Mesendoderm (in vitro differentiated cells): ENCODE measurements around the gene GLDC. TPM values are rescaled to one million over a fixed set of nuclear protein-coding genes. Genes with fewer than 3 reads are reported as not detected.
"Not testable (repeated sequence)": the region's sequence is repeated elsewhere in the genome, so short reads cannot be mapped to it uniquely, and the experiment has no call there.

Experiments
- DNase-seq: peaks from one replicate; pipeline ENCODE4 v3.0.0; 2013
- H2AK5ac ChIP-seq: 2 replicates; pipeline ENCODE4 v1.6.1; 2013; ENCODE audit warnings: low read length, inconsistent platforms
- H2BK120ac ChIP-seq: 2 replicates; pipeline ENCODE4 v1.6.1; 2013; ENCODE audit warnings: low read depth, mild to moderate bottlenecking, low read length, moderate library complexity, mixed read lengths
- H2BK15ac ChIP-seq: replicated peaks from 2 replicates; pipeline ENCODE4 v1.6.1; 2013; ENCODE audit warnings: low read depth, mild to moderate bottlenecking, moderate library complexity
- H2BK5ac ChIP-seq: 2 replicates; pipeline ENCODE4 v1.6.1; 2013; ENCODE audit warnings: low read length, inconsistent platforms
- H3K18ac ChIP-seq: 2 replicates; pipeline ENCODE4 v1.6.1; 2013; ENCODE audit warnings: mild to moderate bottlenecking, low read length, mixed read lengths
- H3K23ac ChIP-seq: one replicate; pipeline ENCODE4 v1.6.1; 2013; ENCODE audit warnings: low read length
- H3K27ac ChIP-seq: 2 replicates; pipeline ENCODE4 v1.5.1; 2013; ENCODE audit warnings: low read depth, mild to moderate bottlenecking, inconsistent platforms, low read length, moderate library complexity
- H3K27me3 ChIP-seq: 2 replicates; pipeline ENCODE4 v1.6.1; 2013; ENCODE audit warnings: low read length, control low read depth, mild to moderate bottlenecking, inconsistent platforms; ENCODE audit not compliant: insufficient read depth, poor library complexity
- H3K36me3 ChIP-seq: 2 replicates; pipeline ENCODE4 v1.6.1; 2013; ENCODE audit warnings: low read length, inconsistent platforms; ENCODE audit not compliant: control insufficient read depth, insufficient read depth
- H3K4ac ChIP-seq: one replicate; pipeline ENCODE4 v1.6.1; 2013; ENCODE audit warnings: low read depth, mild to moderate bottlenecking, low read length, moderate library complexity
- H3K4me1 ChIP-seq: 2 replicates; pipeline ENCODE4 v1.6.1; 2013; ENCODE audit warnings: low read depth, low read length, inconsistent platforms; ENCODE audit not compliant: control insufficient read depth
- H3K4me2 ChIP-seq: 2 replicates; pipeline ENCODE4 v1.6.1; 2013; ENCODE audit warnings: low read length
- H3K4me3 ChIP-seq: 2 replicates; pipeline ENCODE4 v1.5.1; 2013; ENCODE audit warnings: mild to moderate bottlenecking, low read length
- H3K56ac ChIP-seq: one replicate; pipeline ENCODE4 v1.6.1; 2013; ENCODE audit warnings: low read length
- H3K79me1 ChIP-seq: 2 replicates; pipeline ENCODE4 v1.6.1; 2013; ENCODE audit warnings: low read length, inconsistent platforms
- H3K79me2 ChIP-seq: 2 replicates; pipeline ENCODE4 v1.6.1; 2013; ENCODE audit warnings: mild to moderate bottlenecking, low read length; ENCODE audit not compliant: control insufficient read depth, insufficient read depth
- H3K9ac ChIP-seq: 2 replicates; pipeline ENCODE4 v1.6.1; 2013; ENCODE audit warnings: low read length, inconsistent platforms
- H4K5ac ChIP-seq: one replicate; pipeline ENCODE4 v1.6.1; 2013; ENCODE audit warnings: low read length
- H4K8ac ChIP-seq: one replicate; pipeline ENCODE4 v1.6.1; 2013; ENCODE audit warnings: low read depth, mild to moderate bottlenecking, control low read depth, low read length, moderate library complexity
- WGBS: extraction: QIAGEN DNeasy Blood & Tissue Kit; methylation state at CpG from one replicate; pipeline ENCODE4 v1.1.7; 2013; ENCODE audit warnings: low lambda C conversion rate, missing lambda C conversion rate; ENCODE audit not compliant: insufficient coverage; ENCODE audit errors: extremely low coverage; 5-methylcytosine and 5-hydroxymethylcytosine counted together
- polyA plus RNA-seq, 2 experiments: library from polyadenylated mRNA; stranded (reverse); fragments of 200-250 nt; gene quantifications; one replicate each; pipeline ENCODE4 v1.2.3, GENCODE V29; 2013

Gene GLDC
- 39.5 TPM for polyA plus RNA-seq (2013, experiment 1 of 2)
- 39.3 TPM for polyA plus RNA-seq (2013, experiment 2 of 2)

DNA sequence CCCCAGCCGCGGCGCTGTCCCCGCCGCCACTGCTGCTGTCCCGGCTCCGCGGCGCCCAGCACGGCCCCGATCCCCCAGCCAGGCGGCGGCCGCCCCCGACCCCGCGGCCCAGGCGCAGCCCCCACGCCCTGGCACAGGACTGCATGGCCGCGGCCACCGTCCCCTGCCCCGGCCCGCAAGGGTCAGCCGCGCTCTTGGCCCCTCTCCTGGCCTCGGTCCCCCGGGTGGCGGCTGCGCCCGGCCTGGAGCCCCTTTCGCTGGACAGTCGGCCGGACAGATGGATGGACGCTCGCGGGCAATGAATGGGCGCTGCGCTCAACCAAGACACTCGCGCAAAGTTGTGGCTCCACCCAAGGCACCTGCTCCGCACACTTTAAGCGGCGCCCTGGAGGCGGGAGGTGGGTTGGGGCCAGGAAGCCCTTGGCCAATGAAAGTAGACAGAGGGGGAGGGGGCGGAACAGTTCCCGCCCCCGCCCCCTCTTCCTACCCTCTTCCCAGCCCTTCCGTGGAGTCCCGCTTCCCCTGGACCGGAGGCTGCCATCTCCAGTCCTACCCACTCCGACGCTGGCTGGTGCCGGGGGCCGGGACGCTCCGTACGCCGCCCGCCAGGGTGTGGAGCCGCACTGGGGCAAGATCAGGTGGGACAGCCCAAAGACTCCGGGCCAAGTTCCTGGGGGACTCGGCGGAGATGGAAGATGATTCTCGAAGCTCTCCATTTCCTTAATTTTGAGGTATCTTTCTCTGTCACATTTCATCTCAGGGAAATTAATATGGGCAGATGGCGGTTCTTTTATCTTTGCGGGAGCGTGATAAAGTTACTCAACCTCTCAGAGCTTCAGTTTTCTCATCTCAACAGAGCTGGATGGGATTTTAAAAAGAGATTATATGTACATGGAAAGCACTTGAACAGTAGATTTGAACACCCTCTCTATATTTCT lies at the start of gene GLDC:
Gene GLDC (minus strand): TSS at position 375 of the 938 bp plus-strand sequence. CDS start 230 bp downstream, at position 145.
- H3K4me2 ChIP-seq = peak within 1 kb of the TSS; percentile 80
- H3K4me1 ChIP-seq = no peaks in the 10 kb centered on the region
- H2BK5ac ChIP-seq = no peak within 1 kb of the TSS
- peak; percentile 95 for DNase-seq
- no peak within 1 kb of the TSS for H2AK5ac ChIP-seq
- no peaks in the 10 kb centered on the region for H3K36me3 ChIP-seq
- H3K79me2 ChIP-seq = peaks cover 4% of the 10 kb centered on the region
- no peak within 1 kb of the TSS for H2BK120ac ChIP-seq
- H3K23ac ChIP-seq = no peak within 1 kb of the TSS
- H3K79me1 ChIP-seq = peaks cover 4% of the 10 kb centered on the region
- no peak within 1 kb of the TSS for H3K27ac ChIP-seq
- no CpG with 5 or more reads among the region's 68 CpGs for WGBS
- H3K4ac ChIP-seq = no peak within 1 kb of the TSS
- H3K4me3 ChIP-seq = peak within 1 kb of the TSS; percentile 42
- peak within 1 kb of the TSS; percentile 81 for H3K56ac ChIP-seq
- no peak within 1 kb of the TSS for H3K18ac ChIP-seq
- H3K9ac ChIP-seq = peak within 1 kb of the TSS; percentile 68
- H4K8ac ChIP-seq = no peak within 1 kb of the TSS
- no peaks in the 10 kb centered on the region for H3K27me3 ChIP-seq
- H2BK15ac ChIP-seq = no peak within 1 kb of the TSS
- H4K5ac ChIP-seq = no peak within 1 kb of the TSS

DNA sequence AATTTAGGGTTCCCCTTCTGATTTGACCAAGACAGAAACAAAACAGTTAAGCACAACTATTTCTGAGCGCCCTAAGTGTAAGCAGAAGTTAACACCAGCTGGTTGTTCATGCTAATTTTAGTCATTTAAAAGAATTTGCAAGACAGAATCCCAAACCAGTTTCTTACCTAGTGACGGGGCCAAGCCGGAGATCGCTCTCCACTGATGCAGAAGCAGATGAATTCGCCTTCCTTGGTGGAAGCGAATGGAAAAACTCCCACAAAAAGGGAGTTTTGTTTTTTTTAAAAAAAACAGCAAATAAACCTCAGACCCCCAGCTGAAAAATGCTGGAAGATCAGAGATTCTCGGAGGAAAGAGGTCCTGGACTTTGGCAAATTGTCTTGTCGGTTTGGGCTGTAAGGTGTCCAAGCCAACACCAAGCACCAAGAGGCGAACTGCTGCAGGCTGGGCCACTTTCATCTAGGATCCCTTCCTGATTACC lies 47.4 kb upstream of the GLDC start:
- WGBS = no CpG with 5 or more reads among the region's 9 CpGs
- Histone ChIP-seq H3K4me1 (no peaks in the 10 kb centered on the region), H4K5ac (no peak overlapping the region)

GRCh38 chr9:6692433-6692832 lies 46.9 kb upstream of the GLDC start:
- Histone ChIP-seq H3K56ac (no peak overlapping the region), H3K9ac (no peak overlapping the region), H2BK15ac (no peak overlapping the region), H3K27me3 (no peaks in the 10 kb centered on the region), H3K4ac (no peak overlapping the region), H3K27ac (no peak overlapping the region), H4K5ac (no peak overlapping the region), H3K4me3 (no peak overlapping the region), H3K23ac (no peak overlapping the region), H3K4me2 (no peak overlapping the region), H3K36me3 (no peaks in the 10 kb centered on the region), H3K79me1 (no peaks in the 10 kb centered on the region), H3K18ac (no peak overlapping the region), H3K79me2 (no peaks in the 10 kb centered on the region), H3K4me1 (no peaks in the 10 kb centered on the region), H4K8ac (no peak overlapping the region), H2AK5ac (no peak overlapping the region), H2BK120ac (no peak overlapping the region), H2BK5ac (no peak overlapping the region)
- DNase-seq = no peak
- WGBS = no CpG with 5 or more reads among the region's 6 CpGs

More for the DNA sequence above, 47.4 kb upstream of the GLDC start:
- no peak overlapping the region for H2BK120ac ChIP-seq
- peak; percentile 59 for DNase-seq
- H3K18ac ChIP-seq = no peak overlapping the region
- H3K79me2 ChIP-seq = no peaks in the 10 kb centered on the region
- no peak overlapping the region for H4K8ac ChIP-seq
- H3K79me1 ChIP-seq = no peaks in the 10 kb centered on the region
- H3K23ac ChIP-seq = no peak overlapping the region
- no peak overlapping the region for H2AK5ac ChIP-seq
- H3K36me3 ChIP-seq = no peaks in the 10 kb centered on the region
- H3K4me3 ChIP-seq = no peak overlapping the region
- no peak overlapping the region for H3K9ac ChIP-seq
- H3K4ac ChIP-seq = no peak overlapping the region
- H2BK15ac ChIP-seq = no peak overlapping the region
- H3K27ac ChIP-seq = no peak overlapping the region
- no peak overlapping the region for H2BK5ac ChIP-seq
- H3K27me3 ChIP-seq = no peaks in the 10 kb centered on the region
- no peak overlapping the region for H3K56ac ChIP-seq
- no peak overlapping the region for H3K4me2 ChIP-seq

DNA sequence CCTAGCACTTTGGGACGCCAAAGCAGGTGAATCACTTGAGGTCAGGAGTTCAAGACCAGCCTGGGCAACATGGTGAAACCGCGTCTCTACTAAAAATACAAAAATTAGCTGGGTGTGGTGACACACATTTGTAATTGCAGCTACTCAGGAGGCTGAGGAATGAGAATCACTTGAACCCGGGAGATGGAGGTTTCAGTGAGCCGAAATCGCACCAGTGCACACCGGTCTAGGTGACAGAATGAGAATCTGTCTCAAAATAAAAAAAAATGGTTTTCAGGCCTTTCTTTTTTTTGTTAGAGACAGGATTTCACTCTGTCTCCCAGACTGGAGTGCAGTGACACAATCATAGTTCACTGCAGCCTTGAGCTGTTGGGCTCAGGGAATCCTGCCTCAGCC lies 45.1 kb upstream of the GLDC start:
- H3K79me2 ChIP-seq, H3K4ac ChIP-seq, H2BK15ac ChIP-seq, H4K5ac ChIP-seq, H3K79me1 ChIP-seq, H3K4me3 ChIP-seq, H4K8ac ChIP-seq, H3K9ac ChIP-seq, H3K27ac ChIP-seq, H3K4me1 ChIP-seq, H2AK5ac ChIP-seq, H3K4me2 ChIP-seq, H2BK5ac ChIP-seq, H2BK120ac ChIP-seq, H3K36me3 ChIP-seq, H3K56ac ChIP-seq, H3K23ac ChIP-seq, H3K18ac ChIP-seq, DNase-seq, H3K27me3 ChIP-seq: not testable (repeated sequence)
- WGBS = no CpG with 5 or more reads among the region's 7 CpGs

GRCh38 chr9:6689893-6690674 lies 44.6 kb upstream of the GLDC start:
- no peaks in the 10 kb centered on the region for H3K27me3 ChIP-seq
- H3K27ac ChIP-seq = no peak overlapping the region
- H4K5ac ChIP-seq = no peak overlapping the region
- H2BK5ac ChIP-seq = no peak overlapping the region
- no peak overlapping the region for H3K4me2 ChIP-seq
- no peak overlapping the region for H3K4ac ChIP-seq
- no peaks in the 10 kb centered on the region for H3K36me3 ChIP-seq
- H4K8ac ChIP-seq = no peak overlapping the region
- no peak overlapping the region for H3K18ac ChIP-seq
- no peak overlapping the region for H3K23ac ChIP-seq
- no peak overlapping the region for H2BK120ac ChIP-seq
- H3K79me2 ChIP-seq = no peaks in the 10 kb centered on the region
- H3K9ac ChIP-seq = no peak overlapping the region
- H2BK15ac ChIP-seq = no peak overlapping the region
- no peak overlapping the region for H3K56ac ChIP-seq
- no CpG with 5 or more reads among the region's 2 CpGs for WGBS
- H3K4me1 ChIP-seq = no peaks in the 10 kb centered on the region
- H2AK5ac ChIP-seq = no peak overlapping the region
- no peak overlapping the region for H3K4me3 ChIP-seq
- H3K79me1 ChIP-seq = no peaks in the 10 kb centered on the region
- DNase-seq = no peak
